SK-N-SH (cell line): ENCODE results near the gene TRIM66. TPM values are rescaled to one million over a fixed set of nuclear protein-coding genes. Genes with fewer than 3 reads are reported as not detected.

Experiments
- CTCF ChIA-PET: fragments of 300-600, 350-600 bp; formaldehyde crosslinking; extraction: SDS; loops from one replicate; lab custom pipeline; 2021; lab: Yijun Ruan, JAX
- POLR2A ChIA-PET: fragments of 350-600 bp; sonication (Branson Sonifier 250); formaldehyde crosslinking; extraction: SDS; loops from one replicate; lab custom pipeline; 2020; ENCODE audit warnings: antibody characterized with exemption, inconsistent platforms; lab: Yijun Ruan, JAX
- DNase-seq: peaks from one replicate; pipeline ENCODE4 v3.0.0; 2012
- H2AFZ ChIP-seq: fragments of 200-600 bp; sonication (generic); 2 replicates; pipeline ENCODE4 v1.8.1; 2016; ENCODE audit warnings: antibody characterized with exemption, mild to moderate bottlenecking, low read depth
- H3F3A ChIP-seq: fragments of 200-600 bp; sonication (generic); replicated peaks from 2 replicates; pipeline ENCODE3; 2016; ENCODE audit warnings: antibody characterized with exemption, mild to moderate bottlenecking; ENCODE audit not compliant: insufficient read depth
- H3K27ac ChIP-seq, 2 experiments: fragments of 200-500 bp in 1 of 2; fragments of 200-600 bp in 1 of 2; sonication (Bioruptor generic) in 1 of 2; sonication (generic), shearing (Covaris generic) in 1 of 2; 2 replicates each; pipeline versions ENCODE4 v1.5.1 to v1.6.1; 2014 to 2016; ENCODE audit warnings: low read depth in 2 of 2, inconsistent platforms in 1 of 2, low read length in 1 of 2, mild to moderate bottlenecking in 1 of 2, mixed read lengths in 1 of 2
- H3K27me3 ChIP-seq: fragments of 200-600 bp; sonication (generic), shearing (Covaris generic); 2 replicates; pipeline ENCODE4 v1.6.1; 2016; ENCODE audit warnings: mixed run types; ENCODE audit not compliant: insufficient read depth
- H3K36me3 ChIP-seq, 2 experiments: fragments of 200-500 bp in 1 of 2; fragments of 200-600 bp in 1 of 2; sonication (Bioruptor generic) in 1 of 2; sonication (generic) in 1 of 2; replicated peaks in 1 of 2; 2 replicates each; pipeline versions ENCODE3 to v1.5.1; 2014 to 2016; ENCODE audit warnings: low read length in 1 of 2, mild to moderate bottlenecking in 1 of 2; ENCODE audit not compliant: insufficient read depth in 2 of 2, control insufficient read depth in 1 of 2
- H3K4me1 ChIP-seq, 2 experiments: fragments of 200-500 bp in 1 of 2; fragments of 200-600 bp in 1 of 2; sonication (Bioruptor generic) in 1 of 2; sonication (generic), shearing (Covaris generic) in 1 of 2; 2 replicates each; pipeline versions ENCODE4 v1.5.1 to v1.6.1; 2014 to 2016; ENCODE audit warnings: low read depth in 1 of 2, low read length in 1 of 2, mixed run types in 1 of 2; ENCODE audit not compliant: insufficient read depth in 2 of 2, control insufficient read depth in 1 of 2
- H3K4me2 ChIP-seq: fragments of 200-600 bp; sonication (generic), shearing (Covaris generic); 2 replicates; pipeline ENCODE4 v1.6.1; 2017; ENCODE audit warnings: mixed run types
- H3K4me3 ChIP-seq, 2 experiments: fragments of 200-500 bp in 1 of 2; fragments of 200-600 bp in 1 of 2; sonication (Bioruptor generic) in 1 of 2; sonication (generic), shearing (Covaris generic) in 1 of 2; 2 replicates each; pipeline versions ENCODE4 v1.5.1 to v1.8.1; 2014 to 2016; ENCODE audit warnings: low read depth in 2 of 2, inconsistent platforms in 1 of 2, low read length in 1 of 2, mild to moderate bottlenecking in 1 of 2, mixed read lengths in 1 of 2, moderate library complexity in 1 of 2
- H3K79me2 ChIP-seq: fragments of 200-600 bp; sonication (generic); 2 replicates; pipeline ENCODE4 v1.8.1; 2017; ENCODE audit warnings: mild to moderate bottlenecking; ENCODE audit not compliant: insufficient read depth
- H3K9ac ChIP-seq: fragments of 200-600 bp; sonication (generic); 2 replicates; pipeline ENCODE4 v1.6.1; 2017; ENCODE audit warnings: mixed run types
- H3K9me2 ChIP-seq: fragments of 200-600 bp; sonication (generic); 2 replicates; pipeline ENCODE4 v1.6.1; 2017; ENCODE audit warnings: mixed run types
- H3K9me3 ChIP-seq: fragments of 200-600 bp; sonication (generic); 2 replicates; pipeline ENCODE4 v1.6.1; 2017; ENCODE audit warnings: mixed run types, mild to moderate bottlenecking, moderate library complexity
- H4K20me1 ChIP-seq: fragments of 200-600 bp; sonication (generic); 2 replicates; pipeline ENCODE4 v1.6.1; 2017; ENCODE audit warnings: mild to moderate bottlenecking, mixed run types; ENCODE audit not compliant: insufficient read depth
- EP300 ChIP-seq, 2 experiments: IDR thresholded peaks; 2 replicates each; pipeline versions ENCODE4 v1.4.0 to v1.6.1; 2012; ENCODE audit warnings: borderline replicate concordance in 1 of 2, low read depth in 1 of 2, low read length in 1 of 2
- FOSL2 ChIP-seq: IDR thresholded peaks from 2 replicates; pipeline ENCODE4 v1.4.0; 2012; ENCODE audit warnings: low read depth, mild to moderate bottlenecking, moderate library complexity, borderline replicate concordance
- GABPA ChIP-seq: IDR thresholded peaks from 2 replicates; pipeline ENCODE4 v1.4.0; 2012; ENCODE audit warnings: low read depth, mild to moderate bottlenecking
- PBX3 ChIP-seq: IDR thresholded peaks from 2 replicates; pipeline ENCODE4; 2012
- POLR2AphosphoS5 ChIP-seq: IDR thresholded peaks from 2 replicates; pipeline ENCODE4 v1.6.1; 2012; ENCODE audit warnings: low read depth, low read length
- RXRA ChIP-seq: IDR thresholded peaks from 2 replicates; pipeline ENCODE4 v1.4.0; 2012; ENCODE audit warnings: low read depth, mild to moderate bottlenecking, borderline replicate concordance
- TAF1 ChIP-seq: IDR thresholded peaks from 2 replicates; pipeline ENCODE4 v1.6.1; 2012; ENCODE audit warnings: low read depth, mild to moderate bottlenecking, low read length, moderate library complexity, borderline replicate concordance
- YY1 ChIP-seq: IDR thresholded peaks from 2 replicates; pipeline ENCODE4 v1.4.0; 2012; ENCODE audit warnings: low read depth, mild to moderate bottlenecking
- ZBTB33 ChIP-seq: IDR thresholded peaks from 2 replicates; pipeline ENCODE4 v1.4.0; 2012; ENCODE audit warnings: low read depth, borderline replicate concordance
- WGBS: methylation state at CpG from one replicate; pipeline ENCODE4 v1.1.6; 2017; ENCODE audit warnings: low lambda C conversion rate; 5-methylcytosine and 5-hydroxymethylcytosine counted together
- polyA plus RNA-seq, 3 experiments: library from polyadenylated mRNA; depleted of rRNA; stranded (reverse); fragments of >200 nt; gene quantifications; 2 replicates each; pipeline ENCODE4 v1.2.3, GENCODE V29; 2012

Gene TRIM66
- polyA plus RNA-seq, 1 of the 3 experiments (the other 2 are of a cell fraction): 6.4 TPM

GRCh38 chr11:8658321-8659057, 24.0 kb downstream of the TRIM66 start:
- no peak overlapping the region for H3K27ac ChIP-seq
- no peaks in the 10 kb centered on the region for H4K20me1 ChIP-seq
- TF ChIP-seq PBX3 (no peak), ZBTB33 (no peak), GABPA (no peak), YY1 (no peak)
- DNase-seq: no peak
- H3K4me2 ChIP-seq: no peak overlapping the region
- WGBS: 94% methylated on average over 14 of the region's 15 CpGs
- no peaks in the 10 kb centered on the region; a peak in 1 of 4 replicates for H3K4me1 ChIP-seq
- H3K9me2 ChIP-seq: no peaks in the 10 kb centered on the region
- no peaks in the 10 kb centered on the region for H3F3A ChIP-seq
- no peaks in the 10 kb centered on the region for H3K79me2 ChIP-seq
- CTCF ChIA-PET: interaction anchor here (0.8 kb wide), 1 partner anchor 156 kb away, joined by 3 read pairs; no protein-coding TSS in a partner anchor
- H3K9me3 ChIP-seq: no peaks in the 10 kb centered on the region
- H3K4me3 ChIP-seq: no peak overlapping the region
- H3K36me3 ChIP-seq: no peaks in the 10 kb centered on the region
- POLR2A ChIA-PET: interaction anchor here (1.4 kb wide), 1 partner anchor 13 kb away, joined by 3 read pairs; no protein-coding TSS in a partner anchor
- no peak overlapping the region for H2AFZ ChIP-seq
- no peaks in the 10 kb centered on the region for H3K27me3 ChIP-seq
- no peak overlapping the region for H3K9ac ChIP-seq

- no peaks in the 10 kb centered on the region for H3K79me2 ChIP-seq
- ChIA-PET CTCF (interaction anchor here (1.2 to 1.6 kb wide), 2 partner anchors 11 to 17 kb away, joined by 3 to 5 read pairs; no protein-coding TSS in a partner anchor), POLR2A (no interaction called here)
- 100% methylated on average over 2 of the region's 2 CpGs for WGBS
- peaks cover 0 to 7% of the 10 kb centered on the region in 2 experiments; a peak in 3 of 4 replicates for H3K4me1 ChIP-seq
- no peak overlapping the region for H3K4me3 ChIP-seq
- H3F3A ChIP-seq: peaks cover 16% of the 10 kb centered on the region
- H3K4me2 ChIP-seq: no peak overlapping the region
- H3K27ac ChIP-seq: no peak overlapping the region
- TF ChIP-seq ZBTB33 (no peak), EP300 (IDR thresholded peaks at IDR 0.05; ENCODE audit: borderline replicate concordance in 1 of 2, low read depth in 1 of 2, low read length in 1 of 2) (no peak), FOSL2 (no peak), POLR2AphosphoS5 (no peak), RXRA (no peak), TAF1 (no peak)
- H2AFZ ChIP-seq: no peak overlapping the region
- no peaks in the 10 kb centered on the region for H3K27me3 ChIP-seq
- no peak overlapping the region for H3K9ac ChIP-seq
- no peak for DNase-seq
- no peaks in the 10 kb centered on the region for H3K9me3 ChIP-seq
- no peaks in the 10 kb centered on the region for H3K9me2 ChIP-seq
- no peaks in the 10 kb centered on the region for H4K20me1 ChIP-seq
- peaks cover 0 to under 1% of the 10 kb centered on the region in 2 experiments for H3K36me3 ChIP-seq
Observed at GRCh38 chr11:8656291-8656690, 26.2 kb downstream of the TRIM66 start.
